ENCODE data around the gene SPC25.

DNA sequence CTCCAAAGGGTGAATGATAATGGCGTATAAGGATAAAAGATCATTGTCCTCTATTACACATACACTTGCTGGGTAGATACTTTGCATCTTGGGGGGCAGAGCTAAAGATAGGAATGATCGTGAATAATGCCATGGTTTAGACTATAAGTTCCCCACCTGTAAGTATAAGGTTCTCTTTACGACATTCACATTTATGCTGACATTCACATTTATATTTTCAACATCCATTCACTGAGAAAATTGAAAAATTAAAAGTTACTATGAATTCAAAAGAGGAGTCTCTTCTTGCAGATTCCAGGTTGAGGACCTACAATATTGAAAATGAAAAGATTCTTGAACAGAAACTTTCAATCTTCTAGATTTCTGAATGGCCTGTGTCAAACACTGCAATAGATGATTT is 2.1 kb upstream of the SPC25 start:
- TF ChIP-seq, protein P1, sequence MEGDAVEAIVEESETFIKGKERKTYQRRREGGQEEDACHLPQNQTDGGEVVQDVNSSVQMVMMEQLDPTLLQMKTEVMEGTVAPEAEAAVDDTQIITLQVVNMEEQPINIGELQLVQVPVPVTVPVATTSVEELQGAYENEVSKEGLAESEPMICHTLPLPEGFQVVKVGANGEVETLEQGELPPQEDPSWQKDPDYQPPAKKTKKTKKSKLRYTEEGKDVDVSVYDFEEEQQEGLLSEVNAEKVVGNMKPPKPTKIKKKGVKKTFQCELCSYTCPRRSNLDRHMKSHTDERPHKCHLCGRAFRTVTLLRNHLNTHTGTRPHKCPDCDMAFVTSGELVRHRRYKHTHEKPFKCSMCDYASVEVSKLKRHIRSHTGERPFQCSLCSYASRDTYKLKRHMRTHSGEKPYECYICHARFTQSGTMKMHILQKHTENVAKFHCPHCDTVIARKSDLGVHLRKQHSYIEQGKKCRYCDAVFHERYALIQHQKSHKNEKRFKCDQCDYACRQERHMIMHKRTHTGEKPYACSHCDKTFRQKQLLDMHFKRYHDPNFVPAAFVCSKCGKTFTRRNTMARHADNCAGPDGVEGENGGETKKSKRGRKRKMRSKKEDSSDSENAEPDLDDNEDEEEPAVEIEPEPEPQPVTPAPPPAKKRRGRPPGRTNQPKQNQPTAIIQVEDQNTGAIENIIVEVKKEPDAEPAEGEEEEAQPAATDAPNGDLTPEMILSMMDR (IDR thresholded peaks at IDR 0.05), result no peak
- TF ChIP-seq POLR2A (IDR thresholded peaks at IDR 0.05), result no peak
- no peak for TF ChIP-seq POLR2AphosphoS5 (IDR thresholded peaks at IDR 0.05)

All from transverse colon (tissue), 4 donors.